ENCODE results near the gene ABCD4.
A peak's percentile ranks its signal among the peaks of the same experiment; 100 is the strongest.

Gene ABCD4

DNA sequence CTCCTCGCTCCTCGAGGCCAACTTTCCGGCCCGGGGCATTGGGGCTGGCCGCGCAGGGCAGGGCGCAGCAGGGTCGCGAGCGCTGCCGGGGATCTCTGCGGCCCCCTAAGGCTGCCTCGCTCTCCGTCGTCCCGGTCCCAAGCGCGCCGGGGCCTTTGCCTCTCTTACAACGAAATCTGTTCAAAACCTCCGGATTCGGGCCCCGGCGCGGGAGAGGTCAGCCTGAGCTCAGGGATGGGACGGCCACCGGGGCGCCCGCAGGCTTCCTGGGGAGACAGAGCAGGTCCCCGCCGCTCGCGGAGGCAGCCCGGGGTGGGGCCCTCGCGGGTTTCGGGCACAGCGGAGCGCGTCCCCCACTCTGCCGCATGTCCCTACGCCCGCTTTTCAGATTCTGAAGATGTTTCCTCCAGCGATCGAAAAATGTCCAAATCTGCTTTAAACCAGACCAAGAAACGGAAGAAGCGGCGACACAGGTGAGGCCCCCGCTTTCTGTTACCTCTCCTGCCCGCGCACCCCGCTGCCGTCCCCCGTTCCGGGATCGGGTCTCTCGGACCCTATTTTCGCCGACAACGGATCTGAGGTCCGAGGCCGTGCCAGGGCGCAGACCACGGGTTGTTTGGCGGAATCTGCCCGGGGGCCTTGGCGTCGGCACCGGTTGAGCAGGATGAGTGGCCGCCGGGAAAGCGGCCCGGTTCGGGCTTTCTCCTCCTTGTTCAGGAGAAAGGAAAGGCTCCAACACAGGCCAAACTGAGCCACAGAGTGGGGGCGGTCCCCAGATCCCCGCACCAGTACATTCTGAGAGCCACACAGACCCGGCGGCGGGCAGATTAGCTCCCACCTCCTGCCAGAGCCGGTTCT is 61.7 kb downstream of the ABCD4 start:
- no peaks in the 10 kb centered on the region for H3K9me3 ChIP-seq (replicated peaks; ENCODE audit: low read length)
- peak overlapping the region; percentile 67 for H3K4me2 ChIP-seq (ENCODE audit: low read length)
- H3K4me1 ChIP-seq (ENCODE audit: control insufficient read depth, insufficient read depth, low read length): peaks cover 9% of the 10 kb centered on the region
- peak overlapping the region; percentile 13 for H3K4me3 ChIP-seq (ENCODE audit: low read length)
- H3K9ac ChIP-seq (ENCODE audit: low read depth, low read length): no peak overlapping the region
- H3K27me3 ChIP-seq (ENCODE audit: control insufficient read depth, insufficient read depth, low read length): peaks cover 90% of the 10 kb centered on the region
- no peaks in the 10 kb centered on the region for H3K36me3 ChIP-seq (ENCODE audit: insufficient read depth, low read length)

DNA sequence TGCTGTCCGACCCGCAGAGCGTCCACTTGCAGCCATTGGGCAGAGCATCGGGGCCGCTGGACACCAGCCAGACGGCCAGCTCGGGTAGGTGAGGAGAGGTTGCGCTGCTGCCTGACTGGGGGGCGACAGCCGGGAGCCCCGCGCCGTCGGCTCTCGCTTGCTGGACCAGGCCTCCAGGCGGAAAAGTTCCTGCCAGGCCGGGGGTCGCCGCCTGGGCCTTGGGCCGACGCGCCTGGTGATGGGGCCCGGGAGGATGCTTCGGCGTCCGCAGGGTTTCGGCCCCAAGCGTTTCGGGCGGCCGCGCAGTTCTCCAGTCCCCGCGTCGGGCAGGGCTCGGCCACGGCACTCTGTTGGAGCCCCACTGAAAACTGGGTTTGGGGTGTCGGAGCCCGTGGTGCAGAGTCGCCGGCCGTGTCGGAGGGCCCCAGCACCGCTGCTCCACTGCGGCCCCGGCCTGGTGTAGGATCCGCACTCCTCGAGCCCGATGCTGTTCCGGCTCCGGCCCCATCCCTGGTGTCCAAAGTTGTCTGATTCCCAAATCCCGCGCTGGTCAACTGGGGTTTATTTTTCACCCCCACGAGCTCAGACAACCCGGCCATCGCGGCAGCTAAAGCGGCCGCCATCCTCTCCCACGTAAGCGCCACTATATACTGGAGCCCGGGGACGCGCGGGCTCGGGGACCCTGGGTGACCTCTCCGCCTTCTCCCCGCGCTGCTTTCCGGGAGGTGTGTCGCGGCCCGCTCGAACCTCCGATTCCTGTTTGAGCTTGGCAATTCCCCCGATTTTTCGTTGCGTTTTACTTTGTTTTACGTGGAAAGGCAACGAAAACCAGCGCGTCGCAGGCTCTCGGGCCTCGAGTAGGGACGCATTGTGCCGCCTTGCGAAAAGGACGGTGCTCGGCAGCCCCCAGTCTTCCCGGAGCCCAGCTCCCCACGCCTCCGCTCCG is 62.6 kb downstream of the ABCD4 start:
- no peaks in the 10 kb centered on the region for H3K9me3 ChIP-seq (replicated peaks; ENCODE audit: low read length)
- H3K9ac ChIP-seq (ENCODE audit: low read depth, low read length): no peak overlapping the region
- peak overlapping the region; percentile 67 for H3K4me2 ChIP-seq (ENCODE audit: low read length)
- peaks cover 9% of the 10 kb centered on the region for H3K4me1 ChIP-seq (ENCODE audit: control insufficient read depth, insufficient read depth, low read length)
- H3K4me3 ChIP-seq (ENCODE audit: low read length): peak overlapping the region; percentile 13
- peaks cover 86% of the 10 kb centered on the region for H3K27me3 ChIP-seq (ENCODE audit: control insufficient read depth, insufficient read depth, low read length)
- H3K36me3 ChIP-seq (ENCODE audit: insufficient read depth, low read length): no peaks in the 10 kb centered on the region

- Histone ChIP-seq H3K27me3 (ENCODE audit: control insufficient read depth, insufficient read depth, low read length) (peaks cover 86% of the 10 kb centered on the region), H3K36me3 (ENCODE audit: insufficient read depth, low read length) (no peaks in the 10 kb centered on the region), H3K4me2 (ENCODE audit: low read length) (peak within 1 kb of the TSS; percentile 67), H3K9me3 (replicated peaks; ENCODE audit: low read length) (no peaks in the 10 kb centered on the region), H3K4me1 (ENCODE audit: control insufficient read depth, insufficient read depth, low read length) (peaks cover 9% of the 10 kb centered on the region), H3K9ac (ENCODE audit: low read depth, low read length) (no peak within 1 kb of the TSS), H3K4me3 (ENCODE audit: low read length) (peak within 1 kb of the TSS; percentile 13)
Measured at GRCh38 chr14:74238974-74239847, 63.5 kb downstream of the ABCD4 start, which contains the start of gene VSX2. TSS of gene VSX2 (plus strand) at chr14:74239449. CDS start at chr14:74239562, 113 bp downstream.

- Histone ChIP-seq H3K4me3 (ENCODE audit: low read length) (no peak overlapping the region), H3K9ac (ENCODE audit: low read depth, low read length) (no peak overlapping the region), H3K27me3 (ENCODE audit: control insufficient read depth, insufficient read depth, low read length) (peaks cover 80% of the 10 kb centered on the region), H3K4me2 (ENCODE audit: low read length) (no peak overlapping the region), H3K9me3 (replicated peaks; ENCODE audit: low read length) (no peaks in the 10 kb centered on the region), H3K36me3 (ENCODE audit: insufficient read depth, low read length) (no peaks in the 10 kb centered on the region), H3K4me1 (ENCODE audit: control insufficient read depth, insufficient read depth, low read length) (peaks cover 9% of the 10 kb centered on the region)
Measured at GRCh38 chr14:74237441-74237840, 65.3 kb downstream of the ABCD4 start.

Measured in skeletal muscle satellite cell (primary cell).